ENCODE results near the gene ACSM4.

- TF ChIP-seq CTCF (IDR thresholded peaks at IDR 0.05) (no peak), POLR2A (IDR thresholded peaks at IDR 0.05) (no peak)
These were observed 50.7 kb downstream of the ACSM4 start for GRCh38 chr12:7354529-7354928.
